Measurements from ENCODE around the gene TEX2. TPM values are rescaled to one million over a fixed set of nuclear protein-coding genes. Genes with fewer than 3 reads are reported as not detected.

The TEX2 gene
- total and polyA plus RNA-seq, 2 of the 13 experiments (the other 11 are each of a cell fraction or from before 2014, with no cell fraction given), result 21.4 to 37.7 TPM

GRCh38 chr17:64115043-64115698 lies 147.9 kb downstream of the TEX2 start (continued):
- TF ChIP-seq, protein P1, sequence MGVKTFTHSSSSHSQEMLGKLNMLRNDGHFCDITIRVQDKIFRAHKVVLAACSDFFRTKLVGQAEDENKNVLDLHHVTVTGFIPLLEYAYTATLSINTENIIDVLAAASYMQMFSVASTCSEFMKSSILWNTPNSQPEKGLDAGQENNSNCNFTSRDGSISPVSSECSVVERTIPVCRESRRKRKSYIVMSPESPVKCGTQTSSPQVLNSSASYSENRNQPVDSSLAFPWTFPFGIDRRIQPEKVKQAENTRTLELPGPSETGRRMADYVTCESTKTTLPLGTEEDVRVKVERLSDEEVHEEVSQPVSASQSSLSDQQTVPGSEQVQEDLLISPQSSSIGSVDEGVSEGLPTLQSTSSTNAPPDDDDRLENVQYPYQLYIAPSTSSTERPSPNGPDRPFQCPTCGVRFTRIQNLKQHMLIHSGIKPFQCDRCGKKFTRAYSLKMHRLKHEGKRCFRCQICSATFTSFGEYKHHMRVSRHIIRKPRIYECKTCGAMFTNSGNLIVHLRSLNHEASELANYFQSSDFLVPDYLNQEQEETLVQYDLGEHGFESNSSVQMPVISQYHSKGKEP (CRISPR knock-in tag; IDR thresholded peaks at IDR 0.05), result no peak
- no peak for TF ChIP-seq MEIS1 (CRISPR knock-in tag; IDR thresholded peaks at IDR 0.05; ENCODE audit: borderline replicate concordance)

GRCh38 chr17:64113006-64113405 lies 150.1 kb downstream of the TEX2 start:
- DNase-seq (ENCODE audit: low spot score) (no peak), FAIRE-seq (no peak), ATAC-seq (no peak)
- Histone ChIP-seq H3K79me2 (ENCODE audit: insufficient read depth, low read length) (peaks cover 25% of the 10 kb centered on the region), H4K20me1 (ENCODE audit: insufficient read depth, low read length) (no peaks in the 10 kb centered on the region), H3K27me3 (ENCODE audit: control insufficient read depth in 1 of 2, insufficient read depth in 2 of 2, low read length in 2 of 2) (no peaks in the 10 kb centered on the region), H3K4me2 (ENCODE audit: low read depth, low read length) (no peak overlapping the region), H3K9ac (ENCODE audit: insufficient read depth, low read depth, low read length) (no peak overlapping the region), H3K4me3 (replicated peaks in 1 of 3; ENCODE audit: insufficient read depth in 1 of 3, low read depth in 2 of 3, low read length in 3 of 3) (no peak overlapping the region), H3K4me1 (ENCODE audit: insufficient read depth, low read length) (peaks cover 16% of the 10 kb centered on the region), H3K9me3 (ENCODE audit: low read length) (no peaks in the 10 kb centered on the region), H2AFZ (ENCODE audit: low read length) (no peak overlapping the region), H3K36me3 (replicated peaks in 1 of 2; ENCODE audit: control insufficient read depth in 1 of 2, insufficient read depth in 2 of 2, low read length in 2 of 2) (peaks cover 0 to 3% of the 10 kb centered on the region in 2 experiments; a peak in 1 of 5 replicates), H3K27ac (ENCODE audit: extremely low read length, insufficient read depth, low read length) (no peak overlapping the region)
- 96% methylated on average over 2 of the region's 2 CpGs for WGBS (ENCODE audit: low lambda C conversion rate)
- intact Hi-C loops (cut with micrococcal nuclease; ENCODE audit: unreplicated experiment) (no loop called here), in situ Hi-C loops (cut with HindIII; ENCODE audit: extremely low pct_ligation_motif_present, low pct_unique_long_range_greater_than_20kb) (no loop called here)
- ChIA-PET POLR2A (interaction anchor here (0.7 to 1.2 kb wide), 2 partner anchors 17 to 32 kb away, joined by 3 read pairs; no protein-coding TSS in a partner anchor), CTCF (ENCODE audit: low intra/inter-chr PET ratio, low total read pairs) (no interaction called here)
- BruUV-seq (replicated peaks), result no TSS peak
- TF ChIP-seq FOXA3 (CRISPR knock-in tag; IDR thresholded peaks at IDR 0.05) (no peak), SALL2 (CRISPR knock-in tag; IDR thresholded peaks at IDR 0.05) (no peak), MAFF (IDR thresholded peaks at IDR 0.05; ENCODE audit: low read depth, low read length) (no peak), PBX3 (CRISPR knock-in tag; IDR thresholded peaks at IDR 0.05; ENCODE audit: borderline replicate concordance) (no peak), ZFP62 (CRISPR knock-in tag; IDR thresholded peaks at IDR 0.05) (no peak), HOXD1 (CRISPR knock-in tag; IDR thresholded peaks at IDR 0.05) (no peak), AGO2 (optimal IDR thresholded peaks at IDR 0.05; ENCODE audit: low read depth, low read length) (no peak), NONO (IDR thresholded peaks at IDR 0.05) (no peak), NONO (CRISPR knock-in tag; conservative IDR thresholded peaks at IDR 0.05) (no peak), CBX5 (CRISPR knock-in tag; IDR thresholded peaks at IDR 0.05; ENCODE audit: borderline replicate concordance) (no peak), TBL1XR1 (IDR thresholded peaks at IDR 0.05; ENCODE audit: borderline replicate concordance, low read length, partially characterized antibody) (no peak), CEBPZ (IDR thresholded peaks at IDR 0.05; ENCODE audit: low read length) (no peak), SIN3A (IDR thresholded peaks at IDR 0.05; ENCODE audit: borderline replicate concordance, low read depth, low read length) (no peak), ISX (CRISPR knock-in tag; conservative IDR thresholded peaks at IDR 0.05) (no peak)
- TF ChIP-seq, protein P2, sequence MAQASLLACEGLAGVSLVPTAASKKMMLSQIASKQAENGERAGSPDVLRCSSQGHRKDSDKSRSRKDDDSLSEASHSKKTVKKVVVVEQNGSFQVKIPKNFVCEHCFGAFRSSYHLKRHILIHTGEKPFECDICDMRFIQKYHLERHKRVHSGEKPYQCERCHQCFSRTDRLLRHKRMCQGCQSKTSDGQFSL (CRISPR knock-in tag; IDR thresholded peaks at IDR 0.05), result no peak

Data from HepG2 (cell line).